GM21367 (cell line): Measurements from ENCODE around the gene SREBF2.
A peak's percentile ranks its signal among the peaks of the same experiment; 100 is the strongest.
"Not testable (repeated sequence)": the region's sequence is repeated elsewhere in the genome, so short reads cannot be mapped to it uniquely, and the experiment has no call there.

Source experiments
- ATAC-seq: cut with Tn5 transposase; IDR thresholded peaks from one replicate; pipeline ENCODE4 v1.9.1; 2021; ENCODE audit not compliant: unreplicated experiment

The SREBF2 gene

GRCh38 chr22:41939981-41940831 lies 107.3 kb downstream of the SREBF2 start:
- ATAC-seq, result peak; percentile 40

GRCh38 chr22:41940832-41941765 lies 108.2 kb downstream of the SREBF2 start:
- no peak for ATAC-seq

DNA sequence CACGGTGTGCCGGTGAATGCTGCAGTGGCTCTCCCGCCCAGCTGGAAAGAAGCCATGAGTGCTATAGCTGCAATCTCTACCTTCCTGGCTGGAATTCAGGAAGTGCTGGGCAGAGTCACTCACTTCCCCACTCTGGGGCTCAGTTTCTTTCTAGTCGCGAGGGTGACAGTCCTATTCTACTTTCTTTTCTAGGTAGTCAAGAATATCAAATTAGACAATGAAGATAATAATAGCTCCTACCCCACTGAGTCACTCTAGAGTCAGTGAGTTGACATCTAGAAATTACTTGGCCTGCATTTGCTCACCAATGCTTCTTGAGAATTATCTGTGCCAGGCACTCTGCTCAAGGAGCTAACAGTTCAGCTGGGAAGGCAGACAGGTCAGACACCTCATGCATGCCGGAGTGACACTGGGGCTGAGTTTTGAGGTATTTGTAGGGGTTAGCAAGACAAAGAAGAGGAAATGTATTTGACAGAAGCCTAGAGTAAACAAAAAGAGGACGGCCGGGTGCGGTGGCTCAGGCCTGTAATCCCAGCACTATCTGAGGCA lies 110.8 kb downstream of the SREBF2 start:
- ATAC-seq, result no peak

DNA sequence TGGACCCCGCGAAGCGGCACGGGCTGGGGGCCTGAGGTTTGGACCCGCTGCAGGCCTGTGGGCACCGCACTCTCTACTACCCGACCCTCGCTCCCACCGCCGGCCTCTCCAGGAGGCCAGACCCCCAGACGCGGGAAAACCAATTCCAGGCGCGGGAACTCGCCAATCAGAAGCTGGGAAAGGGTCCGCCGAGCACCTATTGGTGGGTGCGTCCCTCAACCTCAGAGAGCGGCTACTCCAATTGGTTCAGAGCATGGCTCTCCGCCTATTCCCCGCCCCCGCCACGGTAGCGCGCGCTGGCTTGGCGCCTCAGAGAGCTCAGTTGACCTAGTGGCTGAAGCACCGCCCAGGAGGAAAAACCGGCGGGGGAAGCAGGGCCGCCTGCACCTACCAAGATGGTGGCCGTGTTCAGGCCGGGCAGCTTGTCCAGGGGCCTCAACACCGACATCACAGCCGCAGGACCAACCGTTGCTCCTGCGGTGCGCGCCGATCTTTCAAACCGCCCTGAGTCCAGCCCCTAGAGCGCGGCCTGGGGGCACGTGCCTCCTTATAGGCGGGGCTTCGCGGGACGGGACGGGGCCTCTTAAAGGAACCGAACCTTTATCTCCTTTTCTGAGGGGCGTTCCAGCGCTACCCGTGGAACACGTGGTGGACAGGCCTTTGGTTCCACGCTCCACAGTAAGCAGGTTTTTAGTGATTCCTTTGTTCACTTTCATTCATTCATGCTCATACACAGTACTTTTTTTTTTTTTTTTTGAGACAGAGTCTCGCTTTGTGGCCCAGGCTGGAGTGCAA lies 113.9 kb downstream of the SREBF2 start, which contains the start of gene CENPM:
CENPM (minus strand) TSS at position 524 of the 795 bp plus-strand sequence; CDS start at position 448, 76 bp downstream.
- peak; percentile 60 for ATAC-seq

DNA sequence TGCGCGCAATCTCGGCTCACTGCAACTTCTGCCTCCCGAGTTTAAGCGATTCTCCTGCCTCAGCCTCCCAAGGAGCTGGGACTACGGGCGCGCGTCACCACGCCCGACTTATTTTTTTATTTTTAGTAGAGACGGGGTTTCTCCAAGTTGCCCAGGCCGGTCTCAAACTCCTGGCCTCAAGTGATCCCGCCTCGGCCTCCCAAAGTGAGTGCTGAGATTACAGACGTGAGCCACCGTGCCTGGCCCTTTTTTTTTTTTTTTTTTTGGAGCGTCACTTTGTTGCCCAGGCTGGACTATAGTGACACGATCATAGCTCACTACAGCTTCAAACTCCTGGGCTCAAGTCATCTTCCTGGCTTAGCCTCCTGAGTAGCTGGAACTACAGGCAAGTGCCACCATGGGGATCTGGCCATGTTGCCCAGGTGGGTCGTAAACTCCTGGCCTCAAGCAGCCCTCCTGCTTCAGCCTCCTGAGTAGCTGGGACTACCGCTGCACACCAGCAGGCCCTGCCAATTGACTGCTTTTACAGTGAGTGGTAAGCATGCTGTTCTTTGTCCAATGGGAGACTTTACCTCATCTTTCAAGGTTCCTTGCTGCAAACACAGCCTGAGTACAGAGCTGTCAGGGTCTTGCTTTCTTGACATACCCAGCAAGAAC lies 114.6 kb downstream of the SREBF2 start:
- ATAC-seq, result no peak

DNA sequence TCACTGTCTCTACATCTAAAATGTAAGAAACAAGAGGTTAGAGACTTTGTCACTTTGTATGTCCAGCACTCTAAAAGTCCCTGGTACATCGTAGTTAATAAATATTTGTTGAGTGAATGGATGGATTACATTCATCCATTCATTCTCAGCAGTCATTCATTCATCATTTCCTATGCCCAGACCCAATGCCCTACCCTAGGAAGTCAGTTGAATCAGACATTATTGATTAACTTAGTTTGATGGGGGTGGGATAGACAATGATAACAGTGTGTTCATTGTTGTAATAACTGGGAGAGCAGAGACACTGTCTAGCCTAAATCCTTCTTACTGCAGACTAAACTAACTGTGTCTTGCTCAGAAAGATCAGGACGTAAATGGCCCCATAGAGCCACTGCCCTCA lies 115.2 kb downstream of the SREBF2 start:
- ATAC-seq, result no peak

DNA sequence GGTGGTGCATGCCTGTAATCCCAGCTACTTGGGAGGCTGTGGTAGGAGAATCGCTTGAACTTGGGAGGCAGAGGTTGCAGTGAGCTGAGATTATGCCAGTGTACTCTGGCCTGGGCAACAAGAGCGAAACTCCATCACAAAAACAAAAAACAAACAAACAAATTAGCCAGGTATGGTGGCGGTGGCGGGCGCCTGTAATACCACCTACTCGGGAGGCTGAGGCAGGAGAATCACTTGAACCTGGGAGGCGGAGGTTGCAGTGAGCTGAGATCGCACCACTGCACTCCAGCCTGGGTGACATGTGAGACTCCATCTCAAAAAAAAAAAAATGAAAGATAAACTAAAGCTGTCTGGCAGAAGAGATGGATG lies 116.0 kb downstream of the SREBF2 start:
- not testable (repeated sequence) for ATAC-seq

DNA sequence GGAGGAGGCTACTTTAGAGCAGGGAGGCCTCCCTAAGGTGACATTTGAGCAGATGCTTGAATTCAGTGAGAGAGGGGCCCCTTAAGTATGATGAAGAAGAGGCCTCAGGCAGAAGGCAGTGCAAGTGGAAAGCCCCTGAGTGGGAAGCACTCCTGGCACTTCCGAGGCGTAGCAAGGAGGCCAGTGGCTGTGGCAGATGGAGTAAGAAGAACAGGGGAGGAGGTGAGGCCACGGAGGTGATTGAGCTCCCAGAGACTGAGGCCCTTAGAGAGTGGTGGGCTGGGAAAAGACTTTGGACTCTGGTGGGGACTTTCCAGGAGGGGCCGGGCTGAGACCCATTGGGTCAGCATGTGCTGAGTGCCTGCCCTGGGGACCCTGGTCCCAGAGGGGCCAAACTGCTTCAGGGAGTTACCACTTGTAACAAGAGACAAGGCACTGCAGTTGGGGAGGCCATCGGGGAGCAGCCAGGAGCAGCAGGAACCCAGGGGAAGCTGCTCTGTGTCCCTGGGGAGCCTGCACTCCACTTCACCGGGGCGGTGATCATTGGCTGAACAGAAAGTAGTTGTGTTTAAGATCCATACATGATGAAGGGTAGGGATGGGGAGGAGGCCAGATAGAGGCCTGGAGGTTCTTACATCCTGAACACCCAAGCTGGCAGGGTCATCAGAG lies 116.5 kb downstream of the SREBF2 start:
- ATAC-seq, result no peak

DNA sequence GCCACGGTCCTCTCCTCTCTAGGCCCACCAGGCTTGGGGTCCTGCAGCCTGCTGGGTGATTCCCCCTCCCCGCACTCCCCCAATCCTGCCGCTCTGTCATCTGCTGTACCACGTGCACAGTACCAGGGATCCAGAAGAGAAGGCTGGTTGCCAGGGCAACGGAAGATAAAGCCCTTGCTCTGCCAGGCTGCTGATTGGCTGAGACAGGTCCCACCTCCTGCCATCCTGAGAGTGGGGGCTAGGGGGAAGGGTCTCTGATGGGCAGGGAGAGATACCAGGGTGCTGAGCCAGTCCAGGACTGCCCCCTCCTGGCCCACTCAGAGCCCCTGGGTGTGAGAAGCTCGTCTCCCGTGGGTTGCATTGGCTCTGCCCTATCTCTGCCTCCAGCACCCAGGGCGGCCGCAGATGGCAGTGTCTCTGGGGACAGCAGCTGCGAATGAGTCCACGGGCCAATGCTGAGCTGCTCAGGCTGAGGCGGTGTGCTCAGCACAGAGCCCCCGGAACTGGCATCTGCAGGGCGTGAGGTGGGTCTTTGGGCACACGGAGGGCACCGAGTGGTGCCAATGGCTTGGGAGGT lies 119.1 kb downstream of the SREBF2 start, which contains the start of gene SMIM45:
SMIM45 (plus strand) TSS at position 253 of the 577 bp plus-strand sequence.
- no peak for ATAC-seq

GRCh38 chr22:41952713-41953112 lies 119.8 kb downstream of the SREBF2 start:
- no peak for ATAC-seq
